Spleen (tissue), 7 donors: ENCODE measurements around the gene UGT8.

Source experiments
- CTCF ChIP-seq, 11 experiments: fragments of 200-600 bp in 7 of 11; fragments of 450-650 bp in 4 of 11; sonication (generic) in 4 of 11; IDR thresholded peaks in 8 of 11; conservative IDR thresholded peaks in 3 of 11; 1 replicate in 7 of 11; 2 replicates in 4 of 11; pipeline versions ENCODE4 v1.4.0 to v1.8.0; 2016 to 2021; ENCODE audit warnings: antibody characterized with exemption in 11 of 11, inconsistent platforms in 4 of 11, mild to moderate bottlenecking in 1 of 11
- POLR2A ChIP-seq, 3 donors: fragments of 450-650 bp; IDR thresholded peaks; one replicate each; pipeline ENCODE4 v1.5.1; 2017; ENCODE audit warnings: antibody characterized with exemption in 3 of 3, mild to moderate bottlenecking in 1 of 3
- POLR2AphosphoS5 ChIP-seq, 3 donors: sonication (generic); formaldehyde crosslinking; IDR thresholded peaks; one replicate each; pipeline ENCODE4 v1.5.1; 2017; ENCODE audit warnings: antibody characterized with exemption in 3 of 3
- donor health status: DM: no; HTN: no; CAD: no; lungs with moderate emphysema.
- donor health status: DM: no; HTN: no; CAD: no.
- donor health status: DM: no; HTN: no; CAD: no.

- TF ChIP-seq POLR2AphosphoS5 (IDR thresholded peaks at IDR 0.05) (no peak), CTCF (IDR thresholded peaks at IDR 0.05 in 8 of 11, conservative IDR thresholded peaks at IDR 0.05 in 3 of 11) (no peak), POLR2A (IDR thresholded peaks at IDR 0.05) (no peak)
Measured at GRCh38 chr4:114562176-114562904, 36.3 kb upstream of the UGT8 start.
